Chondrocyte (in vitro differentiated cells): ENCODE results near the gene PTPRN2. TPM values are rescaled to one million over a fixed set of nuclear protein-coding genes. Genes with fewer than 3 reads are reported as not detected.
A peak's percentile ranks its signal among the peaks of the same experiment; 100 is the strongest.
"Not testable (repeated sequence)": the region's sequence is repeated elsewhere in the genome, so short reads cannot be mapped to it uniquely, and the experiment has no call there.

Experiments used
- DNase-seq: peaks from one replicate; pipeline ENCODE4 v3.0.0; 2021; ENCODE audit warnings: mixed read lengths, low spot score
- H3K27ac Mint-ChIP-seq: one replicate; pipeline ENCODE4 v1.8.0; 2021; ENCODE audit warnings: mild to moderate bottlenecking, moderate library complexity, mixed read lengths; ENCODE audit not compliant: unreplicated experiment
- H3K27me3 Mint-ChIP-seq: 2 replicates; pipeline ENCODE4 v1.8.0; 2021; ENCODE audit warnings: low read depth, mixed read lengths
- H3K36me3 Mint-ChIP-seq: 2 replicates; pipeline ENCODE4 v1.8.0; 2021; ENCODE audit warnings: low read depth, mixed read lengths
- H3K4me1 Mint-ChIP-seq: 2 replicates; pipeline ENCODE4 v1.8.0; 2021; ENCODE audit warnings: low read depth, mild to moderate bottlenecking, mixed read lengths
- H3K4me3 Mint-ChIP-seq: one replicate; pipeline ENCODE4 v1.8.0; 2021; ENCODE audit warnings: mild to moderate bottlenecking, moderate library complexity, mixed read lengths; ENCODE audit not compliant: unreplicated experiment
- H3K9me3 Mint-ChIP-seq: 2 replicates; pipeline ENCODE4 v1.8.0; 2021; ENCODE audit warnings: low read depth, mixed read lengths
- total RNA-seq: library from RNA; stranded (reverse); gene quantifications from 3 replicates; pipeline ENCODE4 v1.2.1, GENCODE V29; 2021
- TF ChIP-seq, protein P1 (sequence below): fragments of 200-600 bp; sonication (generic); IDR thresholded peaks from 2 replicates; pipeline ENCODE4 v1.5.0; 2021; ENCODE audit warnings: antibody characterized with exemption, mild to moderate bottlenecking, moderate library complexity

The PTPRN2 gene
- total RNA-seq, 1 donor from 2014 or later: 0.30 TPM

DNA sequence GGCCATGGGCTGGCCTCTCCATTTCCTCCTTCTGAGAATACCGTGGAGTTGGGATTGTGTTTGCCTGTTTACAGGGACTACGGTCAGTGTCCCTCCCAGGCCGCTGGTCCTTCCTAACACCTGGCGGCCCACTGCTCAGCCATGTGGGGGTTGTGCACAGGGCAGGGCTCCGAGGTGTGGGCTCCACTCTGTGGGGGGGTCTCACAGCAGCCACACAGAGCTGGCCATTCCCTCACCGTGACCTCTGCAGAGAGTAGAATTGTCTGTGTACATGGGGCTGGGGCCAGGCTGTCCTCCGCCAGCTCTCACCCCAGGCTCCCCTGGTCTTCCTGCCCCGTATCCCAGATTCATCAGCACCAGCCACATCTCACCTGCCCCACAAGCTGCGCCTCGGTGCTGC, 60.1 kb downstream of the PTPRN2 start:
- TF ChIP-seq, protein P1, sequence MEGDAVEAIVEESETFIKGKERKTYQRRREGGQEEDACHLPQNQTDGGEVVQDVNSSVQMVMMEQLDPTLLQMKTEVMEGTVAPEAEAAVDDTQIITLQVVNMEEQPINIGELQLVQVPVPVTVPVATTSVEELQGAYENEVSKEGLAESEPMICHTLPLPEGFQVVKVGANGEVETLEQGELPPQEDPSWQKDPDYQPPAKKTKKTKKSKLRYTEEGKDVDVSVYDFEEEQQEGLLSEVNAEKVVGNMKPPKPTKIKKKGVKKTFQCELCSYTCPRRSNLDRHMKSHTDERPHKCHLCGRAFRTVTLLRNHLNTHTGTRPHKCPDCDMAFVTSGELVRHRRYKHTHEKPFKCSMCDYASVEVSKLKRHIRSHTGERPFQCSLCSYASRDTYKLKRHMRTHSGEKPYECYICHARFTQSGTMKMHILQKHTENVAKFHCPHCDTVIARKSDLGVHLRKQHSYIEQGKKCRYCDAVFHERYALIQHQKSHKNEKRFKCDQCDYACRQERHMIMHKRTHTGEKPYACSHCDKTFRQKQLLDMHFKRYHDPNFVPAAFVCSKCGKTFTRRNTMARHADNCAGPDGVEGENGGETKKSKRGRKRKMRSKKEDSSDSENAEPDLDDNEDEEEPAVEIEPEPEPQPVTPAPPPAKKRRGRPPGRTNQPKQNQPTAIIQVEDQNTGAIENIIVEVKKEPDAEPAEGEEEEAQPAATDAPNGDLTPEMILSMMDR: no peak
- peaks cover 2% of the 10 kb centered on the region for H3K9me3 Mint-ChIP-seq
- H3K36me3 Mint-ChIP-seq: no peaks in the 10 kb centered on the region
- no peaks in the 10 kb centered on the region for H3K27me3 Mint-ChIP-seq
- no peak overlapping the region for H3K4me3 Mint-ChIP-seq
- DNase-seq: peak; percentile 72
- no peaks in the 10 kb centered on the region for H3K4me1 Mint-ChIP-seq
- no peak overlapping the region for H3K27ac Mint-ChIP-seq

DNA sequence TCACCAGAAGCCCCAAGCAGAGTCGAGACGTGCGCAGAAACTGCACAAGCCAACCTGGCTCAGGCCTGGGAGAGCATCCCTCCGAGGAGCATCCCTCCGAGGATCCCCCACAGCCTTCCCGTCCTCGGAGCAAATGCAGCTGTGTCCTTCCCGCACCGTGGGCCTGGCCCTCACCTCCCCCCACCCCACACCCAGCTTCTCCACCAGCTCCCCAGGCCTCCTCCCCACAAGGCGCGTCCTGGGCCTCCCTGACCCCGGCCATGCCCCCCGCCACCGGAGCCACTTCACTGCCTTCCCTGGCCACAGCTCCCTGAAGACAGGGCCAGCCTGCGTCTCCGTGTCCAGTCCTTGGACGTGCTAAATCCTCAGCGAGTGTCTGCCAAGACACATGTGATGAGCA, 60.6 kb downstream of the PTPRN2 start:
- no peaks in the 10 kb centered on the region for H3K4me1 Mint-ChIP-seq

DNA sequence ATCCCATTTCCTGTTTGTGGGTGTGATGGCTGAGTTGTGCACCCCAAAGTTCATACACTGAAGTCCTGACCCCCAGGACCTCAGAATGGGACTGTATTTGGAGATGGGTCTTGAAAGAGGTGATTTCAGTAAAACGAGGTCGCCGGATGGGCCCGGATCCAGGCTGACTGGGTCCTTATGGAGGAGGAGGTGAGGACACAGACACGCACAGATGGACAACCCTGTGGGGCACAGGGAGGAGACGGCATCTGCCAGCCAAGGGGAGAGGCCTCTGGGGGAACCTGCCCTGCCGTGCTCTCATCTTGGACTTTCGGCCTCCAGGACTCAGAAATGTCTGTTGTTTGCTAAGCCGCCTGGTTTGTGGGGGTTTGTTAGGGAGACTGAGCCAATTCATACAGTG, 61.1 kb downstream of the PTPRN2 start:
- Mint-ChIP-seq H3K27ac (no peak overlapping the region), H3K4me3 (no peak overlapping the region), H3K36me3 (no peaks in the 10 kb centered on the region), H3K4me1 (no peaks in the 10 kb centered on the region), H3K9me3 (peaks cover 2% of the 10 kb centered on the region), H3K27me3 (no peaks in the 10 kb centered on the region)
- TF ChIP-seq, protein P1: no peak
- DNase-seq: peak; percentile 59

More for the DNA sequence above, 60.6 kb downstream of the PTPRN2 start:
- no peaks in the 10 kb centered on the region for H3K36me3 Mint-ChIP-seq
- DNase-seq: peak; percentile 79
- peaks cover 2% of the 10 kb centered on the region for H3K9me3 Mint-ChIP-seq
- H3K4me3 Mint-ChIP-seq: no peak overlapping the region
- no peak overlapping the region for H3K27ac Mint-ChIP-seq
- H3K27me3 Mint-ChIP-seq: no peaks in the 10 kb centered on the region
- TF ChIP-seq, protein P1: no peak

DNA sequence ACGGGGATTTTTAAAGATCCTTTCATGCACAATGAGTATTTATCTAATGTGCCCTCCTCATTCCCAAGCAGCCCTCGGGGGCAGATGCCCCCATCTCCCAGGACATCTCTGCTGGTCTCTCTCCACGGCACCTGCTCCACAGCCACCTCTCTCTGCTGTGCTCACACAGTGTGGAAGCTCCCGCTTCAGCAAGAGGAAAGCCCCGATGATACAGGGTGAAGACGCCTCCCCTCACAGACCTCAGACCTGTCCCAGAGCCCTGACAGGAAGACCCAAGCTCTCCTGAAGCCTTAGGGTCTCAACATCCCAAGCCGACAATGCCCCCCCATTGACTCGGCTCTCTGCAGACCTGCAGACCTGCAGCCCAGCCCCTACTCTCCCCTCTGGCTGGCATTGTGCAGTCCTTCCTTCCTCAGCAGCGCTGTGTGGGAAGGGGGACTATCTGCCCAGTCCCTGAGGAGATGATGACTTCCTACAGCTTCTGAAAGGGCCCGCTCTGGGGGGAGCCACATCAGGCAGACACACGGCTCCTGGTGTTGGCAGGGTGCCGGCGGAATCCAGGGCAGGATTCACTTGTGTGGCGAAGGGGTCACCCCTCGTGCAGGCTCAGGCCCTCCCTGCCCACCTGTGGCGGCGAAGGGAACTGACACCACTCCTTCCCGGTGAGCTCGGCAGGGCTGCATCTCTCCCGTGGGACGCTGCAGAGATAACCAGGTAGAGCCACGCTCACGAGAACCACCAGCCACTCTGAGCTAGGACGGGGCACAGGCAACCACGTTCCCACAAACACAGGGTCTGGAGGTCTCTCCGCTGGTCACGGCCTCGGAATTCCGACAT, 61.8 kb downstream of the PTPRN2 start:
- DNase-seq: peak; percentile 85
- Mint-ChIP-seq H3K4me1 (no peaks in the 10 kb centered on the region), H3K4me3 (no peak overlapping the region), H3K36me3 (no peaks in the 10 kb centered on the region), H3K9me3 (peaks cover 2% of the 10 kb centered on the region), H3K27ac (no peak overlapping the region), H3K27me3 (no peaks in the 10 kb centered on the region)
- TF ChIP-seq, protein P1: no peak

DNA sequence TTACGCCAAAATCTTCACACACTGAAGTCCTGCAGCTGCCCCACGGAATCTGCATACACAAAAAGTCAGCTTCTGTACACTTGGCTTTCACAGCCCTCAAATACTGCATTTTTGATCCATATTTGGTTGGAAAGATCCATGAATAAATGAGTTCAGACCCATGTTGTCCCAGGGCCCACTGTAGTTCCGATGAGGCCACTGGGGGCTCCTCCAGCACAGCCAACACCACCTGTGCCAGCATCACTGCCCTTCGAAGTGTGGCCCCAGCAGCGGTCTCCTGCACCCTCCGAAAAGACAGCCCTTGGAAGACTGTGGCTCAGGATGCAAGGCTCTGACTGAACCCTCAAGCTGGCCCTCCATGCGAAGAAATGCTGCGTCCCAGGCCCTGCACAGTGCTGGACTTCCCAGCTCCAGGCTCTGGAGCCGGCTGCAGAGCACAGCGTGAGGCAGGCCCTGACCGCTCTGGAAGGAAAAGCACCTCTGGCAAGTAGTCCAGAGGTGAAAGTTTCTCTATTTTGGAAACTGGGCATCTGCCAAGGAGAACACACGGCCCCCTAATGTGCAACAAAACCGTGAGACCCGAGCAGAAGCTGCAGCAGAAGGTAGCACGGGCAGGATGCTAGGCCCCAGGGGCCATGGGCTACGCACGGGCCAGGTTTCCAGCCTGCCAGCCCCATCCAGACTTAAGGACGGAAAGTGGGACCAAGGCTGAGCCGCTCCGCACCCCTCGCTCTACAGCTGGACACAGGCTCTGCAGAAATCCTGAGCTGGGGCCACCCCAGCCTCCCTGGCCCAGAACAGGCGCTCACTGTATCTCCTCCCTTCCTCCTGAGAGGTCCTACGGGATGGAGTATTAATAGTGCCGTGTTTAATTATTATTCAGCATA, 62.6 kb downstream of the PTPRN2 start:
- H3K27ac Mint-ChIP-seq: no peak overlapping the region
- H3K9me3 Mint-ChIP-seq: peaks cover 6% of the 10 kb centered on the region
- no peaks in the 10 kb centered on the region for H3K27me3 Mint-ChIP-seq
- H3K4me1 Mint-ChIP-seq: no peaks in the 10 kb centered on the region
- no peak overlapping the region for H3K4me3 Mint-ChIP-seq
- peak; percentile 83 for DNase-seq
- TF ChIP-seq, protein P1: no peak
- no peaks in the 10 kb centered on the region for H3K36me3 Mint-ChIP-seq

DNA sequence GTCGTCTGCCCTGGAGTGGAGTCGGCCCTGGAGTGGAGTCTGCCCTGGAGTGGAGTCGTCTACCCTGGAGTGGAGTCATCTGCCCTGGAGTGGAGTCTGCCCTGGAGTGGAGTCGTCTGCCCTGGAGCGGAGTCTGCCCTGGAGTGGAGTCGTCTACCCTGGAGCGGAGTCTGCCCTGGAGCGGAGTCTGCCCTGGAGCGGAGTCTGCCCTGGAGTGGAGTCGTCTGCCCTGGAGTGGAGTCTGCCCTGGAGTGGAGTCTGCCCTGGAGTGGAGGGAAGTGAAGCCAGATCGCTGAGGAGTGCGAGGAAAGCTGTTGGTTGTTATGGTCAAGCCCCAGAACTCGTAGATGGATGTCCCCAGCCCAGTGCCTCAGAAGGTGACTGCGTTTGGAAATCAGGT, 63.3 kb downstream of the PTPRN2 start:
- H3K9me3 Mint-ChIP-seq, H3K27ac Mint-ChIP-seq, H3K27me3 Mint-ChIP-seq, H3K36me3 Mint-ChIP-seq, H3K4me1 Mint-ChIP-seq, H3K4me3 Mint-ChIP-seq: not testable (repeated sequence)
- peak; percentile 19 for DNase-seq

DNA sequence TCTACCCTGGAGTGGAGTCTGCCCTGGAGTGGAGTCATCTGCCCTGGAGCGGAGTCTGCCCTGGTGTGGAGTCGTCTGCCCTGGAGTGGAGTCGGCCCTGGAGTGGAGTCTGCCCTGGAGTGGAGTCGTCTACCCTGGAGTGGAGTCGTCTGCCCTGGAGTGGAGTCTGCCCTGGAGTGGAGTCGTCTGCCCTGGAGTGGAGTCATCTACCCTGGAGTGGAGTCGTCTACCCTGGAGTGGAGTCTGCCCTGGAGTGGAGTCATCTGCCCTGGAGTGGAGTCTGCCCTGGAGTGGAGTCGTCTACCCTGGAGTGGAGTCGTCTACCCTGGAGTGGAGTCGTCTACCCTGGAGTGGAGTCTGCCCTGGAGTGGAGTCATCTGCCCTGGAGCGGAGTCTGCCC, 63.7 kb downstream of the PTPRN2 start:
- not testable (repeated sequence) for H3K4me3 Mint-ChIP-seq, DNase-seq, H3K27me3 Mint-ChIP-seq, H3K4me1 Mint-ChIP-seq, H3K9me3 Mint-ChIP-seq, H3K36me3 Mint-ChIP-seq, H3K27ac Mint-ChIP-seq
